Pancreas (tissue), 10 donors: ENCODE measurements around the gene MT1HL1. TPM values are rescaled to one million over a fixed set of nuclear protein-coding genes. Genes with fewer than 3 reads are reported as not detected.
A peak's percentile ranks its signal among the peaks of the same experiment; 100 is the strongest.

ENCODE experiments used
- ATAC-seq, 4 donors: fragments of 200-7000 bp; cut with Tn5 transposase; one replicate each; pipeline versions ENCODE4 v1.8.0 to v1.9.1; 2020; ENCODE audit warnings: mild to moderate bottlenecking in 4 of 4, moderate library complexity in 4 of 4
- DNase-seq, 6 donors: peaks; one replicate each; pipeline ENCODE4 v3.0.0-alpha.2; 2020
- FAIRE-seq: peaks from 2 replicates; lab custom pipeline; 2012; peaks lifted over from hg19 to GRCh38; lab: Jason Lieb, UNC
- H3K27ac ChIP-seq, 4 donors: fragments of 200-600 bp; sonication (generic); 1 replicate in 3 of 4; 2 replicates in 1 of 4; pipeline versions ENCODE4 v1.5.0 to v1.8.0; 2020
- H3K27me3 ChIP-seq, 4 donors: fragments of 200-600 bp; one replicate each; pipeline ENCODE4 v1.8.0; 2021
- H3K36me3 ChIP-seq, 3 donors: fragments of 200-600 bp; sonication (generic) in 1 of 3; one replicate each; pipeline versions ENCODE4 v1.5.0 to v1.8.0; 2020 to 2021
- H3K4me1 ChIP-seq, 3 donors: fragments of 200-600 bp; one replicate each; pipeline ENCODE4 v1.8.0; 2021
- H3K4me3 ChIP-seq, 4 donors: fragments of 200-600 bp; sonication (generic) in 2 of 4; one replicate each; pipeline versions ENCODE4 v1.5.0 to v1.8.0; 2020 to 2021
- H3K9me3 ChIP-seq, 4 donors: fragments of 200-600 bp; one replicate each; pipeline ENCODE4 v1.8.0; 2021
- CTCF ChIP-seq, 4 donors: fragments of 200-600 bp; sonication (generic) in 3 of 4; IDR thresholded peaks; one replicate each; pipeline versions ENCODE4 v1.5.0 to v1.8.0; 2021; ENCODE audit warnings: antibody characterized with exemption in 4 of 4
- WGBS, 2 donors: extraction: QIAGEN DNeasy Blood & Tissue Kit; methylation state at CpG; one replicate each; pipeline ENCODE4 v1.1.7; 2013; 5-methylcytosine and 5-hydroxymethylcytosine counted together
- intact Hi-C, 3 donors: fragments of 100-400 bp; cut with DNase I; formaldehyde crosslinking; loops; one replicate each; pipeline versions ENCODE4 v1.11.1 to v1.14.2; 2022
- polyA plus RNA-seq, 2 donors: library from polyadenylated mRNA; stranded (reverse); fragments of 200-250 nt; gene quantifications; one replicate each; pipeline ENCODE4 v1.2.3, GENCODE V29; 2013
- total RNA-seq, 6 donors: library from RNA; stranded (reverse); fragmentation: NEBNext Ultra II Directional in 4 of 6; extraction: Animal tissue kit (Norgen Biotek cat#: 25700) in 4 of 6; gene quantifications; one replicate each; pipeline versions ENCODE4 v1.2.1 to v1.2.4, GENCODE V29; 2021 to 2023
- donor health status: healthy with polysubstance abuse.
- donor health status: DM: no; HTN: no; CAD: no; lungs with moderate emphysema.
- donor health status: DM: no; HTN: no; CAD: no.
- donor health status: control.
- donor health status: control.
- donor health status: Bipolar disorder and iron deficiency.
- donor health status: DM: yes; HTN: yes; CAD: no.
- donor health status: DM: no; HTN: no; CAD: no.
- donor health status: DM: no; HTN: no; CAD: no.
- donor health status: DM: yes; HTN: yes; CAD: no.

Gene MT1HL1
- total and polyA plus RNA-seq, 8 donors, result not detected

GRCh38 chr1:237043846-237044636 lies 39.8 kb upstream of the MT1HL1 start:
- no peak overlapping the region for H3K27ac ChIP-seq
- intact Hi-C loops, result no loop called here
- H3K36me3 ChIP-seq, result no peaks in the 10 kb centered on the region
- WGBS, 2 donors, result 10 to 12% methylated on average over 14 of the region's 14 CpGs
- peaks cover 0 to 44% (median 15%) of the 10 kb centered on the region in 4 donors for H3K27me3 ChIP-seq
- FAIRE-seq (no peak), DNase-seq (no peak), ATAC-seq (no peak)
- TF ChIP-seq CTCF (IDR thresholded peaks at IDR 0.05), result no peak
- H3K4me3 ChIP-seq, result no peak overlapping the region
- peaks cover 0 to 7% (median 5%) of the 10 kb centered on the region in 3 donors for H3K4me1 ChIP-seq
- H3K9me3 ChIP-seq, result no peaks in the 10 kb centered on the region

- Histone ChIP-seq H3K36me3 (no peaks in the 10 kb centered on the region), H3K27ac (no peak overlapping the region), H3K27me3 (peaks cover 0 to 49% (median 16%) of the 10 kb centered on the region in 4 donors), H3K9me3 (no peaks in the 10 kb centered on the region), H3K4me3 (peak overlapping the region in 3 of 4 donors; percentile 6 to 47 (median 31)), H3K4me1 (peaks cover 0 to 7% (median 5%) of the 10 kb centered on the region in 3 donors)
- WGBS, 2 donors, result 2 to 4% methylated on average over 44 to 55 of the region's 55 CpGs
- no peak for FAIRE-seq
- intact Hi-C loops, result no loop called here
- DNase-seq, result peak in 3 of 6 donors; percentile 21 to 74 (median 57)
- no peak for TF ChIP-seq CTCF (IDR thresholded peaks at IDR 0.05)
- peak in 3 of 4 donors; percentile 11 to 30 (median 19) for ATAC-seq
Observed at GRCh38 chr1:237042892-237043576, 38.8 kb upstream of the MT1HL1 start.

- peak in 1 of 4 donors; percentile 24 for ATAC-seq
- peak in 3 of 6 donors; percentile 23 to 68 (median 60) for DNase-seq
- WGBS, 2 donors, result 1 to 3% methylated on average over 34 to 41 of the region's 41 CpGs
- TF ChIP-seq CTCF (IDR thresholded peaks at IDR 0.05), result no peak
- H3K9me3 ChIP-seq, result no peaks in the 10 kb centered on the region
- intact Hi-C loops, result no loop called here
- no peak overlapping the region for H3K27ac ChIP-seq
- H3K36me3 ChIP-seq, result no peaks in the 10 kb centered on the region
- peaks cover 0 to 7% (median 5%) of the 10 kb centered on the region in 3 donors for H3K4me1 ChIP-seq
- peaks cover 0 to 49% (median 16%) of the 10 kb centered on the region in 4 donors for H3K27me3 ChIP-seq
- H3K4me3 ChIP-seq, result peak overlapping the region; percentile 6 to 47 (median 25)
- no peak for FAIRE-seq
Observed at GRCh38 chr1:237042526-237042891, 38.3 kb upstream of the MT1HL1 start.

GRCh38 chr1:237041795-237042525 lies 37.7 kb upstream of the MT1HL1 start, which contains the start of gene RYR2:
Gene RYR2 (plus strand): TSS chr1:237042184. CDS start chr1:237042522, 338 bp downstream.
- Histone ChIP-seq H3K27ac (no peak within 1 kb of the TSS), H3K4me1 (peaks cover 0 to 7% (median 5%) of the 10 kb centered on the region in 3 donors), H3K27me3 (peaks cover 0 to 49% (median 16%) of the 10 kb centered on the region in 4 donors), H3K36me3 (no peaks in the 10 kb centered on the region), H3K4me3 (peak within 1 kb of the TSS; percentile 6 to 47 (median 25)), H3K9me3 (no peaks in the 10 kb centered on the region)
- peak; percentile 80 to 93 (median 90) for ATAC-seq
- intact Hi-C loops, result no loop called here
- no peak for FAIRE-seq
- TF ChIP-seq CTCF (IDR thresholded peaks at IDR 0.05), result peak in 2 of 4 donors; percentile 20 to 36
- peak in 5 of 6 donors; percentile 13 to 78 (median 31) for DNase-seq
- 1 to 2% methylated on average over 67 to 87 of the region's 87 CpGs for WGBS, 2 donors
